HG02884 (cell line): ENCODE results near the gene QPCT.
"Not testable (repeated sequence)": the region's sequence is repeated elsewhere in the genome, so short reads cannot be mapped to it uniquely, and the experiment has no call there.

Experiments
- ATAC-seq: cut with Tn5 transposase; IDR thresholded peaks from one replicate; pipeline ENCODE4 v1.9.1; 2021; ENCODE audit warnings: mild to moderate bottlenecking, moderate library complexity; ENCODE audit not compliant: unreplicated experiment

The QPCT gene

DNA sequence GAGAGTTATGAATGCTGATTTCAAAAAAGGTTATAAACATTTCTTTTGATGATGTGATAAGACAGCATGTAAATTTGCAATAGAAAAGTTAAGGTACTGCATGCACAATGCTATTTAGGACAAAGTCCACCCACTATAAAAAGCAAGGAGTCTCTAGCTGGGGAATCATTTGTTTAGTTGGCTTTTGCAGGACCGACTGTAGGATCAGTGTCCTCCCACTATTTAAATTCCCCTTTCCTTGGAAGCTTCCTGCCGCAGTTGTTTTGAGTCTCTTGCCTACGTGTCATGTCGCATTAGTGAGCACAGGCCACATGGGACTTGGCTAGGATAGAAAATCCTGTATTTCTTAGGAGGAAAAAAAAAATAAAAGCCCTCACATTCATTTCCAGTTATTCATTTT, 13.1 kb downstream of the QPCT start:
- no peak for ATAC-seq

DNA sequence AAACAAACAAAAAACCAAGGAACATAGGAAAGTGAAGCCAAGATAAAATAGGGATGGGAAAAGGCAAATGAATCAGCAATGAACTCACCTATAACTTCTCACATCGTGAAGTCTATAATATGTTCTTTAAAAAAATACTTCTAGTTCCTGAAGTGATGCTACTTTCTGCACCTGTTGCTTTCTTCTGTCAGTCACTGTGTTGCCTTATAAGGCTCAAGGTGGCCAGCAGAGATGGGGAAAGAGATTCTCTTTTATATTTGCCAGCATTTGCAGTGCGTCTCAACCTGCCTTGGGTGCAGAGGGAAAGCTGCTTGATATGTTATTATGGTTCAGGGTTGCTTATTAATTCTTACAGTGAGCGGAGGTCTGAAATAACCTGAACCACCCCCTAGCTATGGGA, 14.0 kb downstream of the QPCT start:
- no peak for ATAC-seq

DNA sequence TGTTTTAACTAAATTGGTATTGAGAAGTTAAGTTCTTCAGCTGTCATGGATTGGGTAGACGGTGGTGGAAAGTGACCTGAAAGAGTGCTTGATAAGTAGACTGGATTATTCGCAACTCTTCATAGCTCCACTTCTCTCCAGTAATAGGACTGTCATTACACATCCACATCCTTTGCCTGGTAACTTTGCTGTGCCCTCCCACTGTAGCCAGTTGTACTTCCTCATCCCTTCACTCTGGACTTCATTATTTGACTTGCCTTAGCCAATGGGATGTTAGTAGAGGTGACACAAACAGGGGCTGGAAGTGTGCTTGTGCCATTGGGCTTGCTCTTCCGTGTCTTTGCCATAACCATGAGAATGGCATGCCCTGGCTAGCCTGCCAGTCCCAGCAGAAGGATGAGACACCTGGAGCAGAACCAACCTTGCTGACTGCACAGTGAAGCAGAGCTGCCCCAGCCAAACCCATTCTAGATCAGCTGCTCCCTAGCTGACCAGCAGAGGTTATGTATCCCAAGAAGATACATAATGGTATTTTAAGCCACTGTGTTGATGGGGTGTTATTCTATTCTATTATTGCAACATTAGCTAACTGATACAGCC, 16.9 kb downstream of the QPCT start:
- no peak for ATAC-seq

DNA sequence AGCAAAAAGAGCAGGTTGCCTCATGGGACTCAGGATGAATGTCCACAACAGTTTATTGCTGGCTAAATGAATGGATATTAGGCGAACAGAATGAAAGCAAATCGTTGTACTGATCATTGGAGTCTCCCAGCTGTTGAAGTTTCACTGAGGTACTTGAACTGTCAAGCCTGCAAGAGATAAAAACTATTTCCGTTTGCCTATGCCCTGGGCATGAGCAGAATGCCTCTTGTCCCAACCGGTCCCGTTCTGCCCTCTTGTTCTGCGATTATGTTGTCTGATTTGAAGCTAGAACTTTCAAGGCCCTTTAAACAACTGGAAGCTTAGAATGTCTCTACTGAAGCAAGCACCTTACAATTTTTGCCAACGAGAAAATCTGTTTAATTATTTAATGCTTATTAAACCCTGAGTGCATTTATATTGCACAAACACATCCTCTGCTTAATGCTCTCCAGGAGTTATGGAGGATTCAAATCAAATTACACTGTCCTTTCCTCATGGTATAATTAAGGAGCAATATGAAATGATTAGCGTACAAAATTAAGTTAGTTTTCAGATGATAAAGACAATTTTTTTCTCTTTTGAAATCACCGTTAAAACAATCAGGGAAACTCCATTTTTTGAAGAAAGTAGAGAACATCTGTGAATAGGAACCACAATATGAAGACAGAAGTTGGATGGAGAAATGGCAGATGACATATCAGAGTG, 17.7 kb downstream of the QPCT start:
- no peak for ATAC-seq

DNA sequence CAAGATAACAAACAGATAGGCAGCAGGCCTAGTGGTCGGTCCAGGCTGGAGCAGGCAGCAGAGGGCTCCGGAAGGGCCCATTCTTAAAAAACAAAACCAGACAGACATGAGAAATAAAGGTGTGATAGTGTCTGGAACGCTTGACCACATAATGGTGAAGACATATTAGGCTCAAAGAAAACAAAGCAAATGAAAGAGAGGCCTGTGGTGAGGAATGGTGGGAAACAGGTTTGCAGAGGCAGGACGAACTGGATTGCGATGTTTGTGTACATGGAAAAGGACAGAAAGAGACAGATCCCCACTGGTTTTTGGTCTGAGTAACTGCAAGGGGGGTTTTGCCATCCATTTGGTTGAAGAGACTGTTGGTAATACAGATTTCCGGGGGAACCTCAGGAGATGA, 19.9 kb downstream of the QPCT start:
- no peak for ATAC-seq

DNA sequence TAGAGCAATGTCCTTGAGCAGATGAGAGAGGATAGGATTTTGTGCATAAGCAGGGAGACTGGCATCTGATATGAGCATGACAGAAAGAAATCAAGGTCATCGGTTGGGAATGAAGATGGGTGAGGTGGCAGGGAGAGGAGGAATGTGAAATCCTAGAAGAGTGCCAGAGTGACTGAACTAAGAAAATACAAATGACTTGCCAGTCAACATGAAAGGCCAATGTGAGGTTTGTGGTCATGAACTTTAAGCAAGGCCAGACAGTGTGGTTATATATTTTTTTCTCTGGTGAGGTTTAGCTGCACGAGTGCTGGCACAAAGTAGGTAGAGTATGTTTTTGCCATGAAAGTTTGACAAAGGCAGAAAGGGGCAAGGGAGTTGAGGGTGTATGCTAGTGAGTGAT, 21.2 kb downstream of the QPCT start:
- peak; percentile 88 for ATAC-seq

DNA sequence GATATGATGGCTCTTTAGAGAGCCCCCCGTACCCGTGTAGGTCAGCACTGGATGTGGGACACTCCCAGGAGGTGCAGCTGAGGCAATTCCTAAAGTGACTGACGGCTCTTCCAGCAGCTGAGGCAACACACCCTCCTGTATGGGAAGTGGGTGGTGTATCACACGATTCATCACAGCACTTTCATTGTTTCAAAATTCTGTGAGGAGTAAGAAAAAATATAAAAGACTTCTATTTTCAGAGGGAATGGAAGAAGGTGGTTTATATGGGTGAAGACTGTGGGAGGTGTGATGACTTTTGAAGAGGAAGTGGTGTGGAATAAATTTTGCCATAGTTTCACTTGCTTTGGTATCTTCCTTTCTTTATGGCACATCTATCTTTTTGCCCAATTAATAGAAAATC, 22.3 kb downstream of the QPCT start:
- ATAC-seq: no peak

DNA sequence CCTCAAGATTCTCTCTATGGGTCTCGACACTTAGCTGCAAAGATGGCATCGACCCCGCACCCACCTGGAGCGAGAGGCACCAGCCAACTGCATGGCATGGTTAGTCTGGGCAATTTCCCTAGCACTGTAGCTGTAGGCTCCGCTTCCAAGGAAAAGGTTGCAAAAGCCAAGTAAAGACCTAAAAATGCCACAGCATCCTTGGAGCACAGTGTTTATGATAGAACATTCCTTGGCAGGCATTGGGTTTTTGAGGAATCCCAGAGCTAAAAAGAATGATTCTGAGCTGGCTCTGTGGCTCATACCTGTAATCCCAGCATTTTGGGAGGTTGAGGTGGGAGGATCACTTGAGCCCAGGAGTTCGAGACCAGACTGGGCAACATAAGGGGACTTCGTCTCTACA, 22.9 kb downstream of the QPCT start:
- ATAC-seq: no peak

DNA sequence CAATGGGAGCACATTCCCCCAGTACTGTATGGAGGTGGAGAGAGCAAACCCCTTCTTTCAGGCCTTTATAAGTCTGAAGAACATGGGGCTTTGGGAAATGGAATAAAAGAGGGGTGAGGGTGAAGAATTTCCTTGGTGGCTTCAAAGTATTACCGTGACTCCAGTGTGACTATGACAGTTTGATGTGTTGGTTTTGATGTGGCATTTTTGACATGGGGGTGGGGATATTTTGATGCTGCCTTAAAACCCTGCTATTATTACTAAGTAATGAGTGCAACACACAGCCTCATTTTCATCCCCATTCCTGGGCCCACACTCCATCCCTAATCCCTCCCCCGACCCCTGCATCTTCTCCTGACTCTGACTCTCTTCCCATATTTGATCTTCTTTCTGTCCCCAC, 23.6 kb downstream of the QPCT start:
- no peak for ATAC-seq

DNA sequence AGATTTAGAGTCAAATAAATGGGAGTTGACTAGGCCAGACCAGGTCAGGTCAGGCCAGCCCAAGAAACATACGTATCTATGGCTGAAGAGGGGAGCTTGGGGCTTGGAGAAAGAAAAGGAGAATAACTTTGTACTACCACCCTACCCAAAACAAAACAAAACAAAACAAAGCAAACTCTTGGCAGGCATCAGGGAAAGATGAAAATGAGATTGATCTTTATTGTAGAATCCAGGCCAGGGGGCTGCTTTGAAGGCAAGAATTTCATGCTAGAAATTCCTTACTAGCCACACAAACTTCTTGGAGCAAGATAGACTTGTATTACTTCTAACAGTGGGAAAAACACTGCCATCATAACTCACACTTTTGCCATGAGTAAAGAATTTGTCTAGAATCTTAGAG, 26.2 kb downstream of the QPCT start:
- ATAC-seq: no peak

DNA sequence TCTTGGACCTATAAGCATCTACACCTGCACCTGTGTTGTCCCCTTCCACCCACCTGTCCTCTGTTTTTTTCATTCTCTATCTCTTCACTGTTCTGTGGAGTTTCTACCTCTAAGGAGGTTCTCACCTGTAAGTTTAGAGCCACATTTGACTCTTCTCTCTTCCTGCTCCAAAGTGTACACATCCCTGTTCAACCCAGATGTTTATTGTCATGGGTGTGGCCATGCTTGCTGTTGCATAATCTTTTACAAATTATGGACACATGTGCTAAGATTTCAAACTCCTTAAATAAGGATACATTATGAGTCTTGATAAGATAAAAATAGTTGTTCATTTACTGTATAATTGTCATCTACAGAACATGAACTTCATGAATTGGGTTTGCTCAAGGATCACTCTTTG, 27.6 kb downstream of the QPCT start:
- no peak for ATAC-seq

DNA sequence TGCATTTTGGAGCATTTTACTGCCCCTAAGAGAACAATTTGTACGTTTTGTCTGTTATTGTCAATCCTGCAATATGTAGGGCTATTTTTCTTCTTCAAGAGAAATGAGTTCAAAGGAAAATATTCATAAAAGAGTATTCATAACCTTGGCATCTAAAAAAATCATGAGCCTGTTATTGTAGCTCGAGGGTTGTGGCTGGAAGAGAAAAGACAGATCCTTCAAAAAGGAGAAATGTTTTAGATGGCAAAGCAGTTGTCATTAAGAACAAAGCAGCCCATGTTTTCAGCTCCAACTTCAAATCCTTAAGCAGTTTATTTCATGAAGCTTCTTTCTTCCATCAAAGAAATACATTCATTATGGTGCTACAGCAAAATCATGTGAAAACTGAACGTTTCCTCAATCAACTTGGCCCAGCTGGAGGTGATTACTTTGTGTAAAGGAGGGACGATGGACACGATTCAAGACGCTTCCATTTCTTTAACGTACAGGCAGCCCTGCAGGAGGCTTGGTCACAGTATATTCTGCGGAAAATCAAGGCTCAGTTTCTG, 31.4 kb downstream of the QPCT start:
- ATAC-seq: peak; percentile 26

DNA sequence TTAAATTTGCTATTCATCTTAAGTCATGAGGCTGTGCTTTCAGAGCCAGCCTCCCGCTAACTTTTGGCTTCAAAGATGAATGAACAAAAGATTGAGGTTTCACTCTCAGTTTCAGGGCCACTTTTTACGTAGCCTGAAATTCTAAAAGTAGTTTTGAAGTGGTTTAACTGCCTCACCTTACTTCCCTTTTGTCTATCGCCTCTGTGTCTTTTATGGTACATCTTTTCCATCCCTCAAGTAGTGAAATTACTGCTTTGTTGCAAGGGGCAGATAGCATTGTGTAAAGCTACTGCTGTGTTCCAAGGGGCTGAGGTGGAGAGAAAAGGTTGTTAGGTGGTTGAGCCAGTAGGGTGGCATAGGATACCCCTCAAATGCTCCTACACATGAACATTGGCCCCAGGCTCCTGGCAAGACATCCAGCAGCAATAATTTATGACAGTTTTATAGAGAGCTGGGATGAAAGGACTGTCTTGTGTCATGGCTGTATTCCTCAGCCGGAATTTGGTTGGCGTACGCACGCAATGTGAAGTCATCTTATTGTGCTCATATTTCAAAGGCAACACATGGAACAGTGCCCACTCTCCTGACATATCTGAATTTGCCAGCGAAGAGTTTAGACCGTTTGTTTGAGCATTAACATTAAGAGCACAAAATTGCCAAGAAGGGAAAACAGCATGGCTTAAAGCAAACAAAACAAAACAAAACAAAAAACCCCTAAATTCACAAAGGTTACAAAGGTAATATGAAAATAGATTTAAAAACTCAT, 32.2 kb downstream of the QPCT start:
- peak; percentile 86 for ATAC-seq

DNA sequence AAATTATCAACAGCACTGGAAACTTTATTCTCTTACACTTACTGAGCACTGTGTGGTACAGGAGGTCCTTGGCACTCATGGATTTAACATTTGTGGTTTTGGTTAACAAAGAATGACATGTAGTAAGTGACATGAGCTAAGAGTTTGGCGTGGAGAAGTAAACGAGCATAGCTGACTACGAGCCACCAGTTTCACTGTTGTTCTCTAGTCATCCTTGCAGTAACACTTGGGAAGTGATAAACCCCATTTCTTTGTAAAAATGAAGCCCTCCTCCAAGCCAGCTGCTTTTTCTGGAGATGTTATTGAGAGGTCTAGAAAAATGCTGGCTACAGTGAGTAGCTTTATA, 32.7 kb downstream of the QPCT start:
- peak; percentile 41 for ATAC-seq

DNA sequence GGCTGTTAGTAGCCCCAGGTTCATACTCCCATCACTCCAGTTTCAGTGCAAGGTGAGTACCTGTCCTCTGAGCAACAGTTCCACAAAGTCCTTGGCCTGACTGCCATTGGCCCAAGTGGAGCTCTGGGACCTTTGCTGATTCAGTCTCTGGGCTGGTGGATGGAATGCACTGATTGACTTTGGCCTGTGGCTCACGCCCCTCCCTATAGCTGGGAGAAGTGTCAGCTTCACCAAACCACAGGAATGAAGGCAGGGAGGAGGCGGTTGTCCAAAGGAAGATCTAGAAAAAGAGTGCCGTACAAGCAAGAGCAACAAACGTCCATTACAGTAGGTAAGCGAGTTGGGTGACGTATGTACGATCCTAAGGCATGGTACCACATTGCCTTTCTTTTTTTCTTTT, 34.0 kb downstream of the QPCT start:
- ATAC-seq: no peak

DNA sequence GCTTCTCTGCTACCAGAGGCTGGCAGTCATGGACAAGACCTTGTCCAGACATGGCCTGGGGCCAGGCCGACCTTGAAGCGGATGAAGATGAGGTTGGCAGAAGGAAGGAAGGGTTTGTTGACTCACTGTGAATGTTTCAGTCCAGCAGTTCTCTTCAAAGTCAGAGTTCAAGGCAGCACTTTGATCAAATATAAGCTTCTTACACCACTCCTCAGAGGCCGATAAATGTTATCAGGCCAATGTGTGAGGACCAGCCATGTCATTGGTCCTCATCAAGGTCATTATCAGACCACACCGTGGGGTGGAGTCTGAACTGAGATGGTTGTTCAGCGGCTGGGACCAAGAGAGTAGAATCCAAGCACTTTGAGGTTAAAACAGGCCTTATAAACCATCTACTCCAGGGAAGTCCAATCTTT, 35.5 kb downstream of the QPCT start:
- no peak for ATAC-seq

DNA sequence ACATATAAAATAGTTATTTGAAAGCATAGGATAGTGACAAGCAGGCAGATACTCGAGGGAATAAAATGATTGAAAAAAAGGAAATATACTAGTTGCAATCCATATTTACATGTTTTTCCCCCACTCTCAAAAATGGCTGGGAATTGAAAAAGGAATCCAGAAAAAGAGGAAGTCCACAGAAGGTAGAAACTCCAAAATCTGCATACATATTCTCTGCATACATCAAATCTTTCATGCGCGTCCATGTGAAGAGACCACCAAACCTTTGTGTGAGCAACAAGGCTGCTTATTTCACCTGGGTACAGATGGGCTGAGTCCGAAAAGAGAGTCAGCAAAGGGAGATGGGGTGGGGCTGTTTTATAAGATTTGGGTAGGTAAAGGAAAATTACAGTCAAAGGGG, 36.4 kb downstream of the QPCT start:
- not testable (repeated sequence) for ATAC-seq

DNA sequence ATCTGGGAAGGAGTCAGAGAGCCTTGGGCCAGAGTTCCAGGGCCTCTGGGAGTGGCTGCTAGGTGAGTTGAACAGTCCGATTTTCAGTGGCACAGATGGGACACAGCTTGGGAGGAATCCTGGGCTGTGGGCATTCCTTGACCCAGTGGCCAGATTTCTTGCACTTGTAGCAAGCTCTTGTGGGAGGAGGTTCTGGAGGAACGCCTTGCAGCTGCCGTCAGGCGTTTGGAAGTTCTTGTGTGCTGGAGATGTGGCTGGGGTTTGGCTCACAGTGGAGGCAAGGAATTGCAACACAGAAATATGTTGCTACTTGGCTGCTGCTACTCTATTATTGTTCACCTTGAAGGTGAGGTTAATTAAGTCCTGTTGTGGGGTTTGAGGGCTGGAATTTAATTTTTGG, 39.8 kb downstream of the QPCT start:
- not testable (repeated sequence) for ATAC-seq

DNA sequence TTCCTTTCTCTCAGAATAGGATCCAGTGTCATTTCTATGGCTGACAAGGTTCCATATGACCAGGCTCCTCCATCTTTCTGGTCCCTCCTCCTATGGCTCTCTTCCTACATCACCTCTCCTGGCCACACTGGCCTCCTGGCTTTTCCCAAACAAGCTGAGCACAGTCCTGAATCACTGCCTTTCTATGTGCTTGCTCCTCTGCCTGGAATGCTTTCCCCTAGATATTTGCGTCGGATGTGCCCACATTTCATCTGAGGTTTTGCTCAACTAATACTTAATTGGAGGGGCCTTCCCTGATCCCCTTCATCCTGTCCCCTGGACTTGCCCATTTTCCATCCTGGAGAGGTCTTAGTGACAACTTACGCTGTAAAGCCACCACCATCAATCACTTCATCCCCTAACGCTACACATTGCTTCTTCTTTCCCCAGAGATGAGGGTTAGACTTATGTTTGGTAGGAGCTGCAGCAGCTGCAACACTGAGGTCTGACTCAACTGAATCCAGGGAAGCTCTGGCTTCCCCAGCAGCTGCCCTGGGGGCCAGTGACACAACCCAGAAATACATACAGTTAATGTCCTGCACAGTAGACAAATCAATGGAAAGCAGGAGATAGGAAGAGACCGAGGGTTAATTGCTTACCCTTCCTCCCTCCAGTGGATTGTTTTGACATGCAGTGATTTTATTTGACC, 42.9 kb downstream of the QPCT start:
- no peak for ATAC-seq

DNA sequence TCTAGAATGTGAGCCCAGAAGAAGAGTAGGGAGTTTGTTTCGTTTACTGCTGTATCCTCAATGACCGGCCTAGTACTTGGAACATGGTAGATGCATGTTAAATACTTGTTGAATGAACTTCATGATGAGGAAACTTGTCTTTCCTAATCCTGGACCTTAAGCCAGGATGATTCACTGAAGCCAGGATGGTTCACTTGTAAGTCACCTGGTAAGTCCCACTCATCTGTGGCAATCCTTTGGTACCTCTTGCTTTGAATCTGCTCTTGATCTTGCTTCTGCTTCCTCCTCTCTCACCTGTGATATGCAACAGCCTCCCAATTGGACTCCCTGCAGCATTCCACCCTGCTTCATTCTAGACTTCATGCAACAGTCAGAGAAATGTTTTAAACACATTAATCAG, 43.6 kb downstream of the QPCT start:
- no peak for ATAC-seq

DNA sequence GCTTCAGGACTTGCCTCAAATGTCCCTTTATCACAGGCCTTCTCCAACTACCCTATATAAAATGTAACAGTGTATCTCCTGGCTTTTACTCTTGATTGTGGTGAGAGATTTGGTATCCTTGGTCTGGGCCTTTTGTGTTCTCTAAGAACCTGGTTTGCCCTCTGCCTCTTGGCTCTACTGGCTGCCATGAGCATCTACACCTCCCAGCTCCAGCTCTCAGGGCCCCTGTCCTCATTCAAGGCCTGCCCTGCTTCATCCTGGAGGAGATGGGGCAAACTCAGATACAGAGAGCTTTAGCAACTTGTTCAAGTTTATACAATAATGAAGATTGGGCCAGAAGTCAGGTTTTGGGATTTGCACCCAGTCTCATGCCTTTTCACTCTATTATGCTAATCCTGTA, 45.0 kb downstream of the QPCT start:
- ATAC-seq: no peak
